Measurements from ENCODE around the gene LYRM2. TPM values are rescaled to one million over a fixed set of nuclear protein-coding genes. Genes with fewer than 3 reads are reported as not detected.
A peak's percentile ranks its signal among the peaks of the same experiment; 100 is the strongest.
"Not testable (repeated sequence)": the region's sequence is repeated elsewhere in the genome, so short reads cannot be mapped to it uniquely, and the experiment has no call there.

The LYRM2 gene
- total RNA-seq, 4 donors from 2014 or later = 12.0 to 20.1 (median 13.6) TPM

- H3K36me3 ChIP-seq = peaks cover 0 to 46% (median 0%) of the 10 kb centered on the region in 3 donors
- 13 to 14% methylated on average over 7 of the region's 7 CpGs for WGBS, 2 donors
- peak overlapping the region; percentile 61 to 94 (median 80) for H3K4me3 ChIP-seq
- TF ChIP-seq EP300 (IDR thresholded peaks at IDR 0.05) (no peak), POLR2A (IDR thresholded peaks at IDR 0.05) (no peak), CTCF (IDR thresholded peaks at IDR 0.05) (no peak)
- H3K4me1 ChIP-seq = peaks cover 0 to 23% (median 7%) of the 10 kb centered on the region in 4 donors
- H3K9me3 ChIP-seq = no peaks in the 10 kb centered on the region
- H3K27me3 ChIP-seq = no peaks in the 10 kb centered on the region
- DNase-seq (ENCODE audit: low spot score in 2 of 2) = no peak
- peak overlapping the region; percentile 93 to 98 (median 96) for H3K27ac ChIP-seq
These were observed 607 bp downstream of the LYRM2 start for GRCh38 chr6:89637960-89638319.

- Histone ChIP-seq H3K4me1 (peaks cover 0 to 23% (median 7%) of the 10 kb centered on the region in 4 donors), H3K36me3 (peaks cover 0 to 32% (median 0%) of the 10 kb centered on the region in 3 donors)
- H3K27ac ChIP-seq; H3K4me3 ChIP-seq; H3K27me3 ChIP-seq; DNase-seq (ENCODE audit: low spot score in 2 of 2); H3K9me3 ChIP-seq: not testable (repeated sequence)
- 95 to 97% methylated on average over 3 of the region's 3 CpGs for WGBS, 2 donors
These were observed 2.1 kb downstream of the LYRM2 start for GRCh38 chr6:89636412-89636811.

GRCh38 chr6:89630488-89630887 is 8.1 kb downstream of the LYRM2 start:
- Histone ChIP-seq H3K4me3 (no peak overlapping the region), H3K9me3 (no peaks in the 10 kb centered on the region), H3K27ac (no peak overlapping the region), H3K27me3 (no peaks in the 10 kb centered on the region), H3K4me1 (no peaks in the 10 kb centered on the region), H3K36me3 (peaks cover 0 to 67% (median 0%) of the 10 kb centered on the region in 3 donors)
- no peak for TF ChIP-seq POLR2A (IDR thresholded peaks at IDR 0.05)
- no peak for TF ChIP-seq EP300 (IDR thresholded peaks at IDR 0.05)
- TF ChIP-seq CTCF (IDR thresholded peaks at IDR 0.05) = no peak
- no peak for DNase-seq (ENCODE audit: low spot score in 2 of 2)
- 89 to 91% methylated on average over 9 of the region's 9 CpGs for WGBS, 2 donors

GRCh38 chr6:89623749-89624148 is 14.8 kb downstream of the LYRM2 start:
- H3K4me1 ChIP-seq = no peaks in the 10 kb centered on the region
- no peaks in the 10 kb centered on the region for H3K9me3 ChIP-seq
- TF ChIP-seq CTCF (IDR thresholded peaks at IDR 0.05) = no peak
- no peak for TF ChIP-seq POLR2A (IDR thresholded peaks at IDR 0.05)
- no peak for TF ChIP-seq EP300 (IDR thresholded peaks at IDR 0.05)
- no peak overlapping the region for H3K4me3 ChIP-seq
- peaks cover 0 to 61% (median 0%) of the 10 kb centered on the region in 3 donors for H3K36me3 ChIP-seq
- no peak overlapping the region for H3K27ac ChIP-seq
- DNase-seq (ENCODE audit: low spot score in 2 of 2) = no peak
- no peaks in the 10 kb centered on the region for H3K27me3 ChIP-seq
- 88 to 92% methylated on average over 8 of the region's 8 CpGs for WGBS, 2 donors

- Histone ChIP-seq H3K4me1 (no peaks in the 10 kb centered on the region), H3K4me3 (no peak overlapping the region), H3K27me3 (no peaks in the 10 kb centered on the region), H3K36me3 (peaks cover 0 to 57% (median 0%) of the 10 kb centered on the region in 3 donors), H3K27ac (no peak overlapping the region), H3K9me3 (no peaks in the 10 kb centered on the region)
- TF ChIP-seq CTCF (IDR thresholded peaks at IDR 0.05) (no peak), EP300 (IDR thresholded peaks at IDR 0.05) (no peak), POLR2A (IDR thresholded peaks at IDR 0.05) (no peak)
- DNase-seq (ENCODE audit: low spot score in 2 of 2) = no peak
- WGBS, 2 donors = 95 to 97% methylated on average over 6 of the region's 6 CpGs
These were observed 19.0 kb downstream of the LYRM2 start for GRCh38 chr6:89619567-89619966.

- Histone ChIP-seq H3K27me3 (no peaks in the 10 kb centered on the region), H3K4me3 (no peak overlapping the region), H3K4me1 (no peaks in the 10 kb centered on the region), H3K9me3 (no peaks in the 10 kb centered on the region), H3K27ac (no peak overlapping the region), H3K36me3 (peaks cover 0 to 55% (median 0%) of the 10 kb centered on the region in 3 donors)
- WGBS, 2 donors = 94 to 95% methylated on average over 6 of the region's 6 CpGs
- TF ChIP-seq CTCF (IDR thresholded peaks at IDR 0.05) (no peak), EP300 (IDR thresholded peaks at IDR 0.05) (no peak), POLR2A (IDR thresholded peaks at IDR 0.05) (no peak)
- DNase-seq (ENCODE audit: low spot score in 2 of 2) = no peak
These were observed 20.5 kb downstream of the LYRM2 start for GRCh38 chr6:89618026-89618425.

Data from tibial nerve (tissue), 4 donors.